Raji (cell line): Measurements from ENCODE around the gene FAAP100.
A peak's percentile ranks its signal among the peaks of the same experiment; 100 is the strongest.

Source experiments
- POLR2A ChIP-seq: IDR thresholded peaks from 2 replicates; pipeline ENCODE4 v1.6.1; 2011; ENCODE audit warnings: low read depth, low read length, control low read depth; ENCODE audit not compliant: insufficient read depth

Gene FAAP100

GRCh38 chr17:81537856-81538555 lies 14.1 kb downstream of the FAAP100 start:
- TF ChIP-seq POLR2A, result 0 out of 2 replicates have a peak, but pooled peaks have one; percentile 12

- 0 out of 2 replicates have a peak, but pooled peaks have one; percentile 29 for TF ChIP-seq POLR2A
Observed at GRCh38 chr17:81537343-81537855, 14.8 kb downstream of the FAAP100 start.

GRCh38 chr17:81536299-81537290 lies 15.6 kb downstream of the FAAP100 start:
- no peak for TF ChIP-seq POLR2A

GRCh38 chr17:81535480-81536298 lies 16.5 kb downstream of the FAAP100 start:
- no peak; the same call in 1 of the 2 replicates for TF ChIP-seq POLR2A

- TF ChIP-seq POLR2A, result no peak
Observed at GRCh38 chr17:81535007-81535328, 17.2 kb downstream of the FAAP100 start.

GRCh38 chr17:81534157-81535006 lies 17.8 kb downstream of the FAAP100 start:
- peak; percentile 19; the same call in 1 of the 2 replicates for TF ChIP-seq POLR2A

GRCh38 chr17:81533339-81534141 lies 18.6 kb downstream of the FAAP100 start:
- TF ChIP-seq POLR2A, result no peak

GRCh38 chr17:81532490-81533287 lies 19.5 kb downstream of the FAAP100 start:
- peak; percentile 47; the same call in 1 of the 2 replicates for TF ChIP-seq POLR2A

GRCh38 chr17:81529437-81529803 lies 22.7 kb downstream of the FAAP100 start:
- 0 out of 2 replicates have a peak, but pooled peaks have one; percentile 7 for TF ChIP-seq POLR2A

- no peak for TF ChIP-seq POLR2A
Observed at GRCh38 chr17:81528651-81529436, 23.3 kb downstream of the FAAP100 start.

- TF ChIP-seq POLR2A, result no peak
Observed at GRCh38 chr17:81528384-81528650, 23.8 kb downstream of the FAAP100 start.
